Endothelial cell (in vitro differentiated cells): ENCODE measurements around the gene CAMK2G. TPM values are rescaled to one million over a fixed set of nuclear protein-coding genes. Genes with fewer than 3 reads are reported as not detected.
A peak's percentile ranks its signal among the peaks of the same experiment; 100 is the strongest.
"Not testable (repeated sequence)": the region's sequence is repeated elsewhere in the genome, so short reads cannot be mapped to it uniquely, and the experiment has no call there.

Experiments
- DNase-seq: peaks from one replicate; pipeline ENCODE4 v3.0.0; 2021; ENCODE audit warnings: low spot score
- H3K27ac Mint-ChIP-seq: one replicate; pipeline ENCODE4 v1.8.0; 2021; ENCODE audit warnings: mixed read lengths, inconsistent platforms; ENCODE audit not compliant: unreplicated experiment
- H3K27me3 Mint-ChIP-seq: one replicate; pipeline ENCODE4 v1.8.0; 2021; ENCODE audit warnings: mild to moderate bottlenecking, moderate library complexity, mixed read lengths, inconsistent platforms; ENCODE audit not compliant: unreplicated experiment
- H3K36me3 Mint-ChIP-seq: one replicate; pipeline ENCODE4 v1.8.0; 2021; ENCODE audit warnings: mild to moderate bottlenecking, low read depth, mixed read lengths, inconsistent platforms; ENCODE audit not compliant: unreplicated experiment
- H3K4me1 Mint-ChIP-seq: one replicate; pipeline ENCODE4 v1.8.0; 2021; ENCODE audit warnings: mild to moderate bottlenecking, mixed read lengths, inconsistent platforms; ENCODE audit not compliant: unreplicated experiment
- H3K4me3 Mint-ChIP-seq: one replicate; pipeline ENCODE4 v1.8.0; 2021; ENCODE audit warnings: mild to moderate bottlenecking, mixed read lengths, inconsistent platforms; ENCODE audit not compliant: unreplicated experiment
- H3K9me3 Mint-ChIP-seq: one replicate; pipeline ENCODE4 v1.8.0; 2021; ENCODE audit warnings: mixed read lengths, inconsistent platforms; ENCODE audit not compliant: unreplicated experiment
- total RNA-seq: library from RNA; stranded (reverse); fragmentation: NEBNext Ultra II Directional; extraction: Animal tissue kit (Norgen Biotek cat#: 25700); gene quantifications from one replicate; pipeline ENCODE4 v1.2.1, GENCODE V29; 2021; ENCODE audit not compliant: unreplicated experiment
- TF ChIP-seq, protein P1 (sequence below): fragments of 200-600 bp; sonication (generic); IDR thresholded peaks from one replicate; pipeline ENCODE4 v1.5.0; 2021; ENCODE audit warnings: antibody characterized with exemption; ENCODE audit not compliant: unreplicated experiment

CAMK2G gene
- total RNA-seq, 1 donor from 2014 or later, result 27.7 TPM

DNA sequence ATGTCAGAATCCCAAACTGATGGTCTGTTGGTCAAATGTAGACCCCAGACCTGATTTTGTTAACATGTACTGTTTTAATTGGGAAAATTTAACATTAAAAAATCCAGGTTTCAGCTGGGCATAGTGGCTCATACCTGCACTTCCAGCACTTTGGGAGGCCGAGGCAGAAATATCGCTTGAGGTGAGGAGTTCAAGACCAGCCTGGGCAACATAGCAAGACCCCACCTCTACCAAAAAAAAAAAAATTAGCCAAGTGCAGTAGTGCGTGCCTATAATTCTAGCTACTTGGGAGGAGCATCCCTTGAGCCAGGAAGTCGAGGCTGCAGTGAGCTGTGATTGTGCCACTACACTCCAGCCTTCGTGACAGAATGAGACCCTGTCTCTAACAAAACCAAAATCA is 15.9 kb upstream of the CAMK2G start:
- no peaks in the 10 kb centered on the region for H3K36me3 Mint-ChIP-seq

DNA sequence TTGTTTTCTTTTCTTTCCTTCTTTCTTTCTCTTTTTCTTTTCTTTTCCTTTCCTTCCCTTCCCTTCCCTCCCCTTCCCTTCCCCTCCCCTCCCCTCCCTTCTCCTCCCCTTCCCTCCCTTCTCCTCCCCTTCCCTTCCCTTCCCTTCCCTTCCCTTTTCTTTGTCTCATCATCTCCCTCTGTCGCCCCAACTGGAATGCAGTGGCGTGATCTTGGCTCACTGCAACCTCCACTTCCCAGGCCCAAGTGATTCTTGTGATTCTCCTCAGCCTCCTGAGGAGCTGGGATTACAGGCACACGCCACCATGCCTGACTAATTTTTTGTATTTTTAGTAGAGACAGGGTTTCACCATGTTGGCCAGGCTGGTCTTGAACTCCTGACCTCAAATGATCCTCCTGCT is 15.1 kb upstream of the CAMK2G start:
- peaks cover 15% of the 10 kb centered on the region for H3K4me1 Mint-ChIP-seq
- H3K27me3 Mint-ChIP-seq, H3K36me3 Mint-ChIP-seq: not testable (repeated sequence)

More for the DNA sequence above, 15.9 kb upstream of the CAMK2G start:
- Mint-ChIP-seq H3K4me3 (no peak overlapping the region), H3K27me3 (peaks cover 2% of the 10 kb centered on the region), H3K9me3 (no peaks in the 10 kb centered on the region), H3K27ac (no peak overlapping the region), H3K4me1 (peaks cover 15% of the 10 kb centered on the region)
- DNase-seq, result no peak
- TF ChIP-seq, protein P1, sequence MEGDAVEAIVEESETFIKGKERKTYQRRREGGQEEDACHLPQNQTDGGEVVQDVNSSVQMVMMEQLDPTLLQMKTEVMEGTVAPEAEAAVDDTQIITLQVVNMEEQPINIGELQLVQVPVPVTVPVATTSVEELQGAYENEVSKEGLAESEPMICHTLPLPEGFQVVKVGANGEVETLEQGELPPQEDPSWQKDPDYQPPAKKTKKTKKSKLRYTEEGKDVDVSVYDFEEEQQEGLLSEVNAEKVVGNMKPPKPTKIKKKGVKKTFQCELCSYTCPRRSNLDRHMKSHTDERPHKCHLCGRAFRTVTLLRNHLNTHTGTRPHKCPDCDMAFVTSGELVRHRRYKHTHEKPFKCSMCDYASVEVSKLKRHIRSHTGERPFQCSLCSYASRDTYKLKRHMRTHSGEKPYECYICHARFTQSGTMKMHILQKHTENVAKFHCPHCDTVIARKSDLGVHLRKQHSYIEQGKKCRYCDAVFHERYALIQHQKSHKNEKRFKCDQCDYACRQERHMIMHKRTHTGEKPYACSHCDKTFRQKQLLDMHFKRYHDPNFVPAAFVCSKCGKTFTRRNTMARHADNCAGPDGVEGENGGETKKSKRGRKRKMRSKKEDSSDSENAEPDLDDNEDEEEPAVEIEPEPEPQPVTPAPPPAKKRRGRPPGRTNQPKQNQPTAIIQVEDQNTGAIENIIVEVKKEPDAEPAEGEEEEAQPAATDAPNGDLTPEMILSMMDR, result no peak

DNA sequence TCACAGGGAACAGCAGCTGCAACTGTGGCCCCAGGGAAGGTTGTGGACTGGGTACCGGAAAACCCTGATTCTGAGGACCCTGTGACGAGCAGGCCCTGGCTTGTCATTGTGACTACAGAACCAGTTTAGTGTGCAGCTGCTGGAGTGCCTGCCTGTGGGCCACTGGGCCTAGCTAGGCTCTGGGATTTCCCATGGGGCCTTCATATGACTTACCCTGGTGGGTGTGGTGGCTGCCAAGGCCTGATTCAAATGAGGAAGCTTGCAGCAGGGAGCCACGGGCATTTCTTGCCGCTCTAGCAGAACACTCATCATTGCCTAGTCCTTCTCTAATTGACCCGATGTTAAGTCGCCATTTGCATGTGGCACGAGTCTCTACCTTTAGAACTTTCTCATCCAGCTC is 14.7 kb upstream of the CAMK2G start:
- DNase-seq, result no peak
- Mint-ChIP-seq H3K27ac (no peak overlapping the region), H3K27me3 (peaks cover 2% of the 10 kb centered on the region), H3K9me3 (no peaks in the 10 kb centered on the region), H3K36me3 (no peaks in the 10 kb centered on the region), H3K4me1 (peaks cover 15% of the 10 kb centered on the region), H3K4me3 (no peak overlapping the region)
- TF ChIP-seq, protein P1, result no peak

More for the DNA sequence above, 15.1 kb upstream of the CAMK2G start:
- not testable (repeated sequence) for DNase-seq, H3K4me3 Mint-ChIP-seq, H3K27ac Mint-ChIP-seq, H3K9me3 Mint-ChIP-seq

DNA sequence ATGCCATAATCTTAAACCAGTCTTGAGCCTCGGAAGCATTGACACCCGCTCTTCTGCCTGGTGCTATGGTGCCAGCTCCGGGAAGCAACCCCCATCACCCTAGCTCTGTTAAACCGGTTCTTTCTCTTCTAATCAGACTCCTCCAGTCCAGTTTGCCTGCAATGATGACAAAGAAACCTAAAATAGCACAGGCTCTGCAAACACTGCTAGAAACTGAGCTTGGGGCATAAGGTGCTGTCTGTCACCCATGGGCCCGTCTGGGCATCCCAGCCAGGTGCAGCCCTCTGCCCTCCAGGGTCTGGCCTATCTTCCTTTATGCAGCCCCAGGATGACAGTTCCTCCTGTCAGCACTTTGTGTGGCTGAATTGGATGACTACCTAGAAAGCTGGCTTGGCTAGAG is 14.2 kb upstream of the CAMK2G start:
- Mint-ChIP-seq H3K4me3 (no peak overlapping the region), H3K27ac (no peak overlapping the region), H3K4me1 (peaks cover 15% of the 10 kb centered on the region), H3K9me3 (no peaks in the 10 kb centered on the region), H3K36me3 (no peaks in the 10 kb centered on the region), H3K27me3 (peaks cover 2% of the 10 kb centered on the region)
- TF ChIP-seq, protein P1, result no peak
- DNase-seq, result no peak

DNA sequence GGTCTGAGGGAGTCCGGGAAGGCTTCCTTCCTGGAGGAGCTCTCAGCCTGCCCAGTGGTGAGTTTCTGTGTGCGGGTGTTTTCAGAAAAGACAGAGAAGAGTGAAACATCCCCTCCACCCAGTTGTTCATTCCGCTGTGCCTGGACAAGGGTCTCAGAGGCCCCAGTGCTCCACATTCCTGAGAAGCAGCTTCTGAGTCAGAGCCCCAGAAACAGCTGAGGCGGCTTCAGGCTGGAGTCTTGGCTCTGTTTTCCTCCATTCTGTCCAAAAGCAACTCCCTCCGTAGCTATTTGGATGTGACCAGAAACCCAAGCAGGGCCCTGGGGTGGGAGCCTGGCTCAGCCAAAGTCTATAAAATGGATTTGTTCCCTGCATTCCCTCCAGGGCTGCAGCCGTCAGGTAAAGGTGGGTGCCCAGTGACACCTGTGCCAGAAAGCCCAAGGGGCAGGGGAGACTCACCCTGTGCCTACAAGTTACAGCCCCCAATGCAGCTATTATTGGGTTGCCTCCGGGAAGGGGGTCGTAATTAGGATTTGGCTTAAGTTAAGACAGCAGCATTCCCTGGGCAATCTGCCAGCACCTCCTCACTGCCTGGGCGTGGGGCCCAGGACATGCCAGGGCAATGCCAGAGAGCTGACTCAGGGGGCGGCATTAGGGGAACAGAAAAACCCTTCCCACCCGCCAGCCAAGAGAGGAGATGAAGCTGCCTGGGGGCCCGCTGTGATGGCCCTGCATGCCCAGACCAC is 13.1 kb upstream of the CAMK2G start:
- H3K4me3 Mint-ChIP-seq, result no peak overlapping the region
- DNase-seq, result peak; percentile 30
- peaks cover 15% of the 10 kb centered on the region for H3K4me1 Mint-ChIP-seq
- H3K36me3 Mint-ChIP-seq, result no peaks in the 10 kb centered on the region
- H3K27me3 Mint-ChIP-seq, result peaks cover 2% of the 10 kb centered on the region
- H3K9me3 Mint-ChIP-seq, result no peaks in the 10 kb centered on the region
- H3K27ac Mint-ChIP-seq, result peak overlapping the region; percentile 39
- TF ChIP-seq, protein P1, result no peak
